A549 (cell line): ENCODE measurements around the gene ZNF557.

Experiments
- RCOR1 ChIP-seq: fragments of 150-350 bp; IDR thresholded peaks from 2 replicates; pipeline ENCODE4 v1.6.1; 2014; ENCODE audit warnings: antibody characterized with exemption, low read length, low read depth
- USF2 ChIP-seq: fragments of 450-650 bp; IDR thresholded peaks from 2 replicates; pipeline ENCODE4 v1.6.1; 2014; ENCODE audit warnings: antibody characterized with exemption
- ZNF302 ChIP-seq: fragments of 250-450 bp; sonication (Bioruptor Pico); IDR thresholded peaks from 2 replicates; pipeline ENCODE4 v1.9.0; 2021; ENCODE audit warnings: inconsistent platforms, mild to moderate bottlenecking, moderate library complexity

- TF ChIP-seq USF2, result no peak
- TF ChIP-seq RCOR1, result no peak
- TF ChIP-seq ZNF302, result no peak
Observed at GRCh38 chr19:7125221-7125620, 55.7 kb downstream of the ZNF557 start.
